Ecto neural progenitor cell (in vitro differentiated cells): Measurements from ENCODE around the gene SERBP1.

Source experiments
- DNase-seq: peaks from one replicate; pipeline ENCODE4 v3.0.0-alpha.2; 2018; ENCODE audit warnings: low spot score

The SERBP1 gene

GRCh38 chr1:67359592-67359991 lies 70.6 kb downstream of the SERBP1 start:
- DNase-seq: no peak
